Lower leg skin (tissue), 3 donors: ENCODE results near the gene SCGB1C2.
"Not testable (repeated sequence)": the region's sequence is repeated elsewhere in the genome, so short reads cannot be mapped to it uniquely, and the experiment has no call there.

ENCODE experiments used
- CTCF ChIP-seq, 3 donors: fragments of 450-650 bp; IDR thresholded peaks; one replicate each; pipeline ENCODE4 v1.5.1; 2016; ENCODE audit warnings: antibody characterized with exemption in 3 of 3, mild to moderate bottlenecking in 3 of 3, moderate library complexity in 2 of 3
- POLR2A ChIP-seq, 2 donors: fragments of 450-650 bp; IDR thresholded peaks; one replicate each; pipeline ENCODE4 v1.6.1; 2016 to 2017; ENCODE audit warnings: antibody characterized with exemption in 2 of 2, mild to moderate bottlenecking in 1 of 2, moderate library complexity in 1 of 2

GRCh38 chr17:133932-134331 is 3.4 kb upstream of the SCGB1C2 start:
- not testable (repeated sequence) for TF ChIP-seq POLR2A, CTCF (IDR thresholded peaks at IDR 0.05)
